GM13976 (cell line): ENCODE measurements around the gene OSBPL6.

ENCODE experiments used
- DNase-seq: peaks from one replicate; pipeline ENCODE4 v3.0.0; 2012; ENCODE audit warnings: low spot score
- in situ Hi-C: fragments of 300-500 bp; cut with MboI; formaldehyde crosslinking; loops from one replicate; pipeline ENCODE4 v1.12.0; 2022; ENCODE audit warnings: low sequenced_read_pairs, mixed read lengths, inconsistent platforms; ENCODE audit not compliant: unreplicated experiment
- TF ChIP-seq, protein P1 (sequence below): IDR thresholded peaks from 2 replicates; pipeline ENCODE4 v1.5.1; 2012; ENCODE audit warnings: borderline replicate concordance, mild to moderate bottlenecking; ENCODE audit not compliant: insufficient read depth; ENCODE audit errors: extremely low read depth, missing control alignments, control extremely low read depth

OSBPL6 gene

GRCh38 chr2:178427458-178427857, 233.1 kb downstream of the OSBPL6 start:
- in situ Hi-C loops: no loop called here
- TF ChIP-seq, protein P1, sequence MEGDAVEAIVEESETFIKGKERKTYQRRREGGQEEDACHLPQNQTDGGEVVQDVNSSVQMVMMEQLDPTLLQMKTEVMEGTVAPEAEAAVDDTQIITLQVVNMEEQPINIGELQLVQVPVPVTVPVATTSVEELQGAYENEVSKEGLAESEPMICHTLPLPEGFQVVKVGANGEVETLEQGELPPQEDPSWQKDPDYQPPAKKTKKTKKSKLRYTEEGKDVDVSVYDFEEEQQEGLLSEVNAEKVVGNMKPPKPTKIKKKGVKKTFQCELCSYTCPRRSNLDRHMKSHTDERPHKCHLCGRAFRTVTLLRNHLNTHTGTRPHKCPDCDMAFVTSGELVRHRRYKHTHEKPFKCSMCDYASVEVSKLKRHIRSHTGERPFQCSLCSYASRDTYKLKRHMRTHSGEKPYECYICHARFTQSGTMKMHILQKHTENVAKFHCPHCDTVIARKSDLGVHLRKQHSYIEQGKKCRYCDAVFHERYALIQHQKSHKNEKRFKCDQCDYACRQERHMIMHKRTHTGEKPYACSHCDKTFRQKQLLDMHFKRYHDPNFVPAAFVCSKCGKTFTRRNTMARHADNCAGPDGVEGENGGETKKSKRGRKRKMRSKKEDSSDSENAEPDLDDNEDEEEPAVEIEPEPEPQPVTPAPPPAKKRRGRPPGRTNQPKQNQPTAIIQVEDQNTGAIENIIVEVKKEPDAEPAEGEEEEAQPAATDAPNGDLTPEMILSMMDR: no peak
- no peak for DNase-seq

DNA sequence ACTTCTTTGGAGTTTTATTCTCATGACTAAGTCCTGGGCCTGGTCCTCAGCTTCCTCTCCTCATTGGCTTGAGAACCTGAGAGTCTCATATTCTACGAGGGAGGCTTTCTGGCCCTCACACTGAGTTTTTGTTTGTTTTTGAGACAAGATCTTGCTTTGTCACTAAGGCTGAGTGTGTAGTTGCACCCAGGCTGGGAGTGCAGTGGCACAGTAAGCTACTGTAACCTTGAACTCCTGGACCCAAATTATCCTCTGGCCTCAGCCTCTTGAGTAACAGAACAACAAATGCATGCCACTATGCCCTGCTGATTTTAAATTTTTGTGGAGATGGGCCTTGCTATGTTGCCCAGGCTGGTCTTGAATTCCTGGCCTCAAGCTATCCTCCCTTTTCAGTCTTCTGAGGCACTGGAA, 234.1 kb downstream of the OSBPL6 start:
- TF ChIP-seq, protein P1: no peak
- no peak for DNase-seq
- in situ Hi-C loops: no loop called here

DNA sequence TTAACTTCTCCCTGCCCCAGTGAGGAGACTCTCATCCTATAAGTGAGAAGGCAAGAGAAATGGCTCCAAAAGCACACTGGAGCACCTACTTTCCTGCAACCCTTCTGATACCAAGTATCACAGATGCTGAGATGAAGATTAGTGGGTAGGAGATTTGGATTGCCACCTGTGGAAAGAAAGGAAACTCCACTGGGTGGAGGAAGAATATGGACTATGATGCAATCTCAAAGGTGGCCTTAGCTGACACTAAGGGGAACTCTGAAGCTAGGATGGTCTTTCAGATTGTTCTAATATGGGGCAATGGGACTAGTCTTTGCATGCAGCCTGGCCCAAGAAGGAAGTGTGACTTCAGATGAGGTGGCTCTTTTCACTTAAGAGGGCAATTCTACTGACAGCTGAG, 235.0 kb downstream of the OSBPL6 start:
- DNase-seq: no peak
- in situ Hi-C loops: no loop called here
- TF ChIP-seq, protein P1: no peak

DNA sequence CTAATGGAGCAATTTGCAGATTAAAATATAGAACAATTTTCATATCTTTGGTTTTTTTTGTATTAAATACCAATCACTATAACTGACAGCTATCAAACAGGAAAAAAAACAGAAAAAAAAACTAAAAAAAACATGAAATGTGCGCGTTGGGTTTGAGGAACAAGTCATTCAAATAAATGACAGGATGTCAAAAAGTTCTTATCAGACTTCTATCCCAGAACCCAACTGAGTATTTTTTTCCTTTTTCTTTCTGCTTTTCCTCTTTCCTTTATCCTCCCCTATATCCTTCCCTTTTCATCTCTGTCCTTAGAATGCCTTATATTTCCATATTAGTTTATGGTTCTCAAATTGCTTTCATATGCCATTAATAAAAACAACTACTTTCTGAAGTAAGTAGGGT, 242.3 kb downstream of the OSBPL6 start:
- no peak for DNase-seq
- in situ Hi-C loops: no loop called here
- TF ChIP-seq, protein P1: no peak

- TF ChIP-seq, protein P1: no peak
- no peak for DNase-seq
- in situ Hi-C loops: no loop called here
Measured at GRCh38 chr2:178441426-178441825, 247.1 kb downstream of the OSBPL6 start.

DNA sequence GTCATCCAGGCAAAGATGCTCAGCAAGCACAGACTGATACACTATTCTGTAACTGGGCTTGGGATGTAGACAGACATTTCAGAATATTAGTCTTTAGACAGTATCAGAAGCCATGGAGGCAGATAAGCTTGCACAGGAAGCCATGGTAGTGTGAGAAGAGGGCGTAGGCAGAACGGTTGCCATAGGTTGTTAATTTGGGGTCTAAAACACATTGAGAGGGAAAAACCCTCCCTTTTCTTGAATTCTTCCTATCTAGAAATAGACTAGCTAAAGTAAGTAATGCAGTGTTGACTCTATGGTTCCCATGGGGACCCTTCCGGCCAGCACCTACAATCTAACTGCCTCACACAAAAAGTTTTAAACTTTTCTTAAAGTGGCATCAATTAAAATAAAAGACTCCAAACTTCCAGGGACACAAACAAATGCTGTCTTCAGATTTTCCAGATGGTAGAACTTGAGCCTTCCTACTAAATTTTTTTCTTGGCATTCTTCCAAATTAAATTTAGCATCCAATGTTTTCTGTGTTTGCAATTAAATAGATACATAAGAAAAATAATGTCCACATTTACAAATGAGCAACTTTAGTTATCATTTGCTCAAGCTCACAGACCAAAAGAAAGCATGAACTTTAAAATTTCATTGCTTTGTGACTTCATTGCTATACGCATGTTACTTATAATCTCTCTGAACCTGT, 254.8 kb downstream of the OSBPL6 start:
- DNase-seq: peak; percentile 62
- in situ Hi-C loops: no loop called here
- TF ChIP-seq, protein P1: no peak
